Right renal cortex interstitium (tissue), 3 donors: ENCODE measurements around the gene PDE6H. TPM values are rescaled to one million over a fixed set of nuclear protein-coding genes. Genes with fewer than 3 reads are reported as not detected.

ENCODE experiments used
- DNase-seq, 3 donors: peaks; one replicate each; pipeline ENCODE4 v3.0.0-alpha.2; 2013; ENCODE audit warnings: low read depth in 3 of 3, low spot score in 2 of 3
- polyA plus RNA-seq, 3 donors: library from polyadenylated mRNA; unstranded; fragments of 120-200 nt; gene quantifications; one replicate each; pipeline ENCODE4 v1.2.1, GENCODE V29; 2013; ENCODE audit not compliant: insufficient read length in 3 of 3

The PDE6H gene
- polyA plus RNA-seq, 3 donors, result not detected

DNA sequence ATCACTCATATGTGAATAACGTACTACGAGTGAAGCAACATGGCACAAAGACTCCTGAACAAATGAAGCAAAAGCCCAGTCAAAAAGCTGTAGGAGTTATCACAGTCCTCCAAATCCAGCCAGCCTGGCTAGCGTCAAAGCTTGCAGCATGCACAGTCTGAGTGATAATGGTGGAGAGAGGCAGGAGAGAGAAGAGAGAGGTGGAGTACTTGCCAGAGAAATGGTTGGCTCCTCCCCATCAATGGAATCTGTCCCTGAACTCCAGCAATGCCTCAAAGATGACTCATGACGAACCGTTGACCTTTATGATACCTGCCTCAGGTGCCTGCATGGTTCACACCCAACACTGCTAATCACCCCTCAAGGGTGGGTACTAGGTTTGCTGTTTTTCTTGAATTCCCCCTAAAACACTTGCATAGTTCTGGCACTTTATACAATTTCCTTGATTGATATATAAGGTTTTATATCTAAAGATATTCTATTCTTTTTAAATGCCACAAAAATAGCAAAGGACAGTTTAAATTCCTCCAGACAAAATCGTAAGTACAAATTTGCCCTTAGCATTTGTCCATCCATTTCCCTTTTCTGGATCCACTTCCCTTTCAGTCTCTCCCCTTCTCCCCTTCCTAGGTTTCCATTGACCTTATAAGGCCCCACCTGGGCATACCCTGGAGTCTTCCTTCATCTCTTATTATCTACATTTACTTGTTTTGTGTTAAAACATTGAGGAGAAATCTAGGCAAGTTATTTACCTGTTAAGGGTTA lies 21.7 kb upstream of the PDE6H start:
- no peak for DNase-seq

DNA sequence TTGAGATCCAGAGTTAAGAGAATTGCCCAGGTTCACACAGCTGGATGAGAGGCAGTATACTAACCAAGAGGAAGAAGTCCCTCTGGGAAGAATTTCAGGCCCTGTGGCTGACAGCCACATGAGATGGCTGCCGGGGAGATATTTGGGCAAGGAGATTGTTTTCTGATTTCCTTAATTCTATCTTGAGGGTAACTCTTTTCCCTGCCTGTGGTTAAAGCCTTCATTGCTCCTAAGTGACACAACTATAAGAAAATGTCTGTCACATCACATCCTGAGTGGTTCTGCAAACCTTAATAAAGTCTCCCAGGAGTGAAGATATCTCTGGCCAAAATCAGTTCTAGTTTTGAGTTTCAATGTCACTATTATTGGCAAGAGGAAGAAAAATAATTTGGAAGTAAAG lies 21.0 kb upstream of the PDE6H start:
- DNase-seq, result no peak

DNA sequence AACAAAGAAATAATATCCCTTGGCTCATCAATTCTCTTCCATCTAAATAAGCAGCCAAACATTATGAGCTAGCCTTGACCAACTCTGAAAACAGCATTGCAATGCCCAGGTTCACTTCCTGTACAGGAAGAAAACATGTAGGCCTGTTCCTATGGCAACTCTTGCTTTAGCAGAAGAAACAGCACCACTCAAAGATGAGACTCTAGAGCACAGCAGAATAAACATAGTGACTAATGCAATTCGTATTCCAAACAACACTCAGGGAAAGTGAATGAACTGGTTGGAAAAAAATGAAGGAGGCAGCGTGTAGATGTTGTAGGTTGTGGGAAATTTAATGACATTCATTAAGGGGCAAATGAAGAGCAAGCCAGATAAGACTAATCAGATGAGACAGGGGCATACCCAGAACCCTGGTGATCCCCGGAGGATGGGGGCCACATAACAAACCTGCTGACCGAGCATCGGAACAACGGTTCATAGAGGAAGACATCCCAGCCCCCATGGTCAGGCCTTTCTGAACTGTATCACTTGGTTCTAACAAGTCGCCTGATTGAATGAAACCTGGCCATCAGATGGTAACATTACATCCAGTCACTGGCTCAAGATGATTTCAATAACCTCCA lies 20.4 kb upstream of the PDE6H start:
- DNase-seq, result no peak

DNA sequence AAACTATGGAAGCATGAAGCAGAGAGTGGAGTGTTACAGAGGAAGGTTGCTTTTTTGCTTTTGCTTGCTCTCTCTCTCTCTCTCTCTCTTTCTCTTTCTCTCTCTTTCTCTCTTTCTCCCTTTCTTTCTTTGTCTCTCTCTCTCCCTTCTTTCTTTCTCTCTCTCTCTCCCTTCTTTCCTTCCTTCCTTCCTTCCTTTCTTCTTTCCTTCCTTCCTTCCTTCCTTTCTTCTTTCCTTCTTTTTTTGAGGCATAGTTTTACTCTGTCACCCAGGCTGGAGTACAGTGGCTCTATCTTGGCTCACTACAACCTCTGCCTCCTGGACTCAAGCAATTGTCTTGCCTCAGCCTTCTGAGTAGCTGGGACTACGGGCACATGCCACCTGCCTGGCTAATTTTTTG lies 19.1 kb upstream of the PDE6H start:
- no peak for DNase-seq

DNA sequence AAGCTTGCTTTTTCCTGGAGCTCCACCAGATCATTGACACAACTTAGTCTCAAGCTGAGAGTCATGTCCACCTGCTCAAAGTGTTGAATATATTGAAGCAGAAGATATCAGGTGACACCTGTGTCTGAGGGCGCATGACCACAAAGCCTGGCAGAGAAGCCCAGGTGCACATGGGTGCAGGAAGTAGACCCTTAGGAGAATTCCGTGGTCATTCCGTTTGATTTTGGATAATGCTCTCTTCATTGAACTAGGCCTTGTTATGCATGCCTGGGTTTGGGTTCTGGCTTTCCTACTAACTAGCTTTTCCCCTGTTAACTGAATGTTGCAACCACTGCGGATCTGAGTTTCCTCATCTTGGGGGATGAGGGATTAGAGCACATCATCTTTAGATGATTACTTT lies 18.6 kb upstream of the PDE6H start:
- DNase-seq, result no peak

DNA sequence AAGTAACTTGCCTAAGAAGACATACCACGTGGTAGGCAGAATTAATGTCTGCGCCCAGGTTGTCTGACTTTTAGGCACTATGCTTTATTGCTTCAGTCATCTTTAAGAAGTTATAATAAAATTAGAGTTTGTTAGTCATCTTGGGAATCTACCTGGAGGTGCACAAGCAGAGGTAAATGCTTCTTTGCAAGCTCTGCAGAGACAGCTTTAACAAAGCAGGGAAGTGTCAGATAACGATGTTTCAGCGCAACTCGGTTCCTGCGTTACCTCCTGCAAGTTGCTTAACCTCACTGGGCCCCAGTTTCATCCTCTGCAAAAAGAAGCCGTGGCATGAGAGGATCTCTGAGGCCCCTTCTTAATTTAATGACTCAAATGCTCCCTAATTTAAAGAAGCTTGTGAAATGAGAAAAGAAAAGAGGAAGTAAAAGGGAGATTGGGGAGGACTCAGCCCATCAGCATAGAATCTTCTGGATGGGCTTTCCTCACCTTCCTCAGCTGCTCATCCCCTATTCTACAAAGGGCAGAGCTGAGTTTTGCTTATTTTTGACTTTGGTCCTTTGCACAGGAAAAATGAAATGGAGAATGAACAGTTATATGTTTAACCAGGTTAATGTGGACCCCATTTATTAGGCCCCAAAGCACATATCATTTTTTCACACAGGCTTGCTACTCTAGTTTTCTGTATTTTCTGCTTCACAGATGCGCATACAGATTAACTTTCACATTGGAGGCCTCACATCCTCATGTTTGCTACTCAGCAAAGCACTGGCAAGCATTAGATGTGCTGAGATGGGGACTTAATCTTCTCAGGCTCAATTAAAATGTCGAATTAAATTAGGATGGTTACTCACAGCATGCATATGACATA lies 16.6 kb upstream of the PDE6H start:
- no peak for DNase-seq

DNA sequence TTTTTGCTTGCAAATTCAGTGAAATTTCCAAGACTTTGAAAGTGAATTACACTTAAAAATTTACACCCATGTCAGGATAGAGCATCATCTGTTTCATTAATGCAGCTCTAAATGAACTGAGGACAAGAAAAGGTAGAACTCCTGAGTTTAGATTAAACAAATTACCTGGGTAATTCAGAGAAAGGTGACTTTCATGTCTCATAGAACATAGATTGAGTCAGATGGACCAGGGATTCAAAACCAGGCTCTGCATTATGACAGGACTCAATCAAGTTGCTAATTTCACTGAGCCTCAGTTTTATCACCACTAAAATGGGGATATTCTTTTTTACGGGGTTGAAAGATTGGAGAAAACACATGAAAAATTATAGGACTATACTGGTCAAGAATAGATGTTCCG lies 15.9 kb upstream of the PDE6H start:
- no peak for DNase-seq

DNA sequence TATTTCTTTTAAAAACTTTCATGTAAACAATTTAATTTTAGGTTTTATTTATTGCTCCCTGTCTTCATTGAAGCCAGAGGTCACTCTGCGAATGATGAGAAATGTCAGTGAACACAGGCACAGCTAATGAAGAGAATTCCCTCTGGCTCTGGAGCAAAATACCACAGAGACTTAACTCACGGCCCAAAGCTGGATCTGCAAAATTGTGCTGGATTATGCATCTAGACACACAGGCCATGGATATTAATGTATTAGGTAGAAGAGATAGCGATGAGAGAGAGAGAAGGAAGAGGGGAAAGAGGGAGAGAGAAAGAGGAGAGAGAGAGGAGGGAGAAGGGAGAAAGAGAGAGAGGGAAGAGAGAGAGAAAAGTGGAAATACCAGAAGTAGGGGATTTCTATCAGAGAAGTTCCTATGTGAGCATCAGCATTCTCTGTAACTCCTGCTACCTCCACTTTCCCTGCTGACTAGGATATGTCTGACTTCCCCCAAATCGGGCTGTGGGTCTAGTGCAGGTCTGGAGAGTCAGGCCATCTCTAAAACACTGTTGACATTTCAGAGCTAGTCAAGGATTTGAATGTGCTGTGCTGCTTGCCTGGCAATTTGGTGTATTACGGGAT lies 15.2 kb upstream of the PDE6H start:
- no peak for DNase-seq

DNA sequence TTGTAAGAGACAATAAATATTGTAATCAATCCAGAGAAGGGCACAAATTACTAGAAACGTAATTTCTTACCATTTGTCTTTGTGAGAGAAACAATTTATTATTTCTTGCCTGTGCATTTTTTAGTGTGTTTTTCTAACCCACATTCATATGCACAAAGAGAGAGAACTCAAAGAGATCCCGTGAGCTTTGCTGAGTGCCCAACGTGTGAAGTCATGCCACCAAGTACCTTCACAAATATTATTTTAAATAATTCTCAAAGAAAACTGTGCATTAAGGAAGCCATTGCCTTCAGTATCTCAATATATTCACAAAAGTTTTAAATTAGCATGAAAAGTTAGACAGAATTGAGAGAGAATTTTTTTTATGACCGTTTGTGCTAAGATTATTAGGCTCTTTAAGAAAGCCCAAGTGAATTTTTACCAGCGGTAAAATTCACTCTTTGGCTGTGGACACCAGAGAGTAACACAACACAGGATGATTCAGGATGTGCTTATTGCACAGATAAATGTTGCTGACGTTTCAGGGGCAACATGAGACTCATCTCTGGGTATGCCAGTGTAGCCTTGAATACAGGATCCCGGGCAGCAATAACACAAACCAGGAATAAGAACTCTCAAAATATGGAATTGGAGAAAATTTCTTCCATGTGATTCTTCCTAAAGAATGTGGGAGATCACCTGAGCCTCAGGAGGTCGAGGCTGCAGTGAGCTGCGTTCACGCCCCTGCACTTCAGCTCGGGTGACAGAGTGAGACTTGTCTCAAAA lies 14.3 kb upstream of the PDE6H start:
- no peak for DNase-seq

DNA sequence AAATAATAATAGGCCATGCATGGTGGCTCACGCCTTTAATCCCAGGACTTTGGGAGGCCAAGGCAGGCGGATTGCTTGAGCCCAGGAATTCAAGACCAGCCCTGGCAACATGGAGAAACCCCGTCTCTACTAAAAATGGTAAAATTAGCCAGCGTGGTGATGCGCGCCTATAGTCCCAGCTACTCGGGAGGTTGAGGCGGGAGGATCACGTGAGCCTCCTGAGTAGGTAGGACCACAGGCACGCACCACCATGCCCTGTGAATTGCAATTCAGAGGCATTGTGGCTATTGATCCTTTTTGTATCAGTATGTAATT lies 13.8 kb upstream of the PDE6H start:
- DNase-seq, result no peak

DNA sequence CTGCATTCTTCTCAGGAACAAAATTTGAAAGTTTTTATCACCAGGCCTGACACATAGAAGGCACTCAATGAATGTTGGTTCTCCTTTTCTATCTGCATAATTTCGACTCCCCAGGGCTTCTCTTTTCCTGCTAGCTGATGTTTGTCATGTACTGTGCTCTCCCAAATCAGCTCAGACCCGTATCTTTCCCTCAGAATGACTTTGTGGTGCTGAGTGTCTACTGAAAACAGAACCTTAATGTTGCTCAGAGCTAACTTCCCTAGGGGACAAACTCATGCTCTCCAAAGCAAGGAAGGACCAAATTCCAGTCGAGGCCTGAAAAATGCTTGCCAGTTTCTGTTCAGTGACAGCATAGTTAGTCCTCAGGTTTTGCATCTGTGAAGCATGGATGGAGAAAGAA lies 13.4 kb upstream of the PDE6H start:
- DNase-seq, result no peak

DNA sequence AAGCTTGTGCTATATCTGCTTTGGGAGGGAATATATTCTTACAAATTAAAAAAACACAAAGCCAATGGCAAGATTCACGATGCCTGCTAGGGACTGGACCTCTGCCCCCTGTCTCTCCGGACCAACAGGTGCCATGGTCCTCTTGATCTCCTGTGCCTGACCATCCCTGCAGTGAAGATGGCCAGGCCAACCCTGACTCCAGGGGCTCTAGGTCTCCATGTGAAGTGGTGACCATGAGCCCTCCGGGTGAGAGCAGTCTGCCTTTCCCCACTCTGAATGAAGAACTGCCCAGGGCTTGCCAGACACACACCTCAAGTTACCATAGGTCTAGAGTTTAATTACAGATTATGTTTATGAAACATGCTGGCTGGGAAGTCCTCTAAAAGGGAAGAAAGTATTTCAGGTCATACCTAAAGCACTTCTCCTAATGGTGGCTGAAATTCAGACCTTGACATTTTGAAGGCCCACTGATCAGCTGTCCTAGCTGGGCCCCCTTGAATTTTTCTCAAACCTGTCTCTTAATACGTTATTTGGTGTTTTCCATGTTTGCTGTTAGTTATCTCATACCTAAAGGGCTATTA lies 12.8 kb upstream of the PDE6H start:
- no peak for DNase-seq

DNA sequence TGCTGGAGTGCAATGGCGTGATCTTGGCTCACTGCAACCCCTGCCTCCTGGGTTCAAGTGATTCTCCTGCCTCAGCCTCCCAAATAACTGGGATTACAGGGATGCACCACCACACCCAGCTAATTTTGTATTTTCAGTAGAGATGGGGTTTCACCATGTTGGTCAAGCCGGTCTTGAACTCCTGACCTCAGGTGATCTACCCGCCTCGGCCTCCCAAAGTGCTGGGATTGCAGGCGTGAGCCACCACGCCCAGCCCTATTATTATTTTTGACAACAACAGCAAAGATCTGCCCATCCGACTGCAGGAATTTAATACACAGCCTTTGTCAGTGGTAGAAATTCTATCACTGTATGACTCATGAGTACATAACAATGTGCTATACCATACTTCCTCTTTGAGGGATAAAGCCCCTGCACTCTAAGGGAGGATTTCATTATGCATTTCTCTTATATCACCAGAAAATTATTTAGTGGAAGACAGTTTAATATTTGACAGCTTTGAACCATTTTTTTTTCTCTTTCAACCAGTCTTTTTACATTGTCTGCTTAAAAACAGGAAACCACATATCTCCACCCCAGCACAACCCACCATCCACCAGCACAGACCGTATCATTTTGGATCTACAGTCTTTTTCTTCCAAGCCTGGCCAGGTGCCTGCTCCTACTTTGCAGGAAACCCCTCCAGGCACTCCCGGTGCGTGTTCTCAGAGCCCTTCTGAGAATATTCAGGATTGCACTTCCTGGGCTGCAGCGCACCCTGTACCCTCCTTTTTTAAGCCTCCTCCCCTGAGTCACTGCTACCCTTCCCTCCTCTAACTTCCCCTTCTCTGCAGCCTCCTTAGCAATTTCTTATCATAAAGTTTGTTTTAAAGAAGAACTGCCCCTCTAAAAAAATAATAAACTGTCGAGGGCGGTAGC lies 12.0 kb upstream of the PDE6H start:
- no peak for DNase-seq

DNA sequence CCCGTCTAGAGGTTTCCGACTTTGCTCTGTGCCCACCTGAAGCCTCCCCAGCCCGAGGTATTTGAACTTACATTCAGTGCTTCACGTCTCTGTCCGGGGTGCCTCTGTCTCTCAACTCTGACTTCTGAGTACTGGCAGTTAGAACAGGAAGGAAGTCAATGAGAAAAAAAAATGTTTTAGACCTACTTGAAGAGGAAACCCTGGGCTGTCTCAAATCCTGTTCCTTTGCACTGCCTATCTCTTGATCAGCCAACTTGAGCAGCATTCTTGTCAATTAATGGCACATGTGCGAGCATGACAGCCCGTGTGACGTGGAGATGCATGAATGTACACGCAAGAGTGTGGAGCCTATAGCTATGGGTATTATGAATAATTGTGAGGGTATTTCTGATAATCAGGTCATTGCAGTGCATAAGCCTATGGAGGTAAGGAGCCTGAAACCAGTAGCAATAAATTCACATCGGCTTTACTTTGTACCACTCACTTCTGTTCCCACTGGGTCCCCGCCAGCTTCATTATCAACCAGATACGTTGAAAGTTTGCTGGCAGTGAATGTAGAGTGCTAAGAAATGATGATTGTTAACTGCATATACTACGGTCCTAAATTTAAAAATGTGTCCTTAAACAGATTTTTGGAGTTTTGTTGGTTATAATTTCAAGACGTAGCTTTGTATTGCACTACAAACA lies 11.2 kb upstream of the PDE6H start, which contains the start of gene ARHGDIB:
TSS of gene ARHGDIB (minus strand) at position 136 of the 687 bp plus-strand sequence. CDS start 10,889 bp downstream, outside the sequence.
- no peak for DNase-seq

DNA sequence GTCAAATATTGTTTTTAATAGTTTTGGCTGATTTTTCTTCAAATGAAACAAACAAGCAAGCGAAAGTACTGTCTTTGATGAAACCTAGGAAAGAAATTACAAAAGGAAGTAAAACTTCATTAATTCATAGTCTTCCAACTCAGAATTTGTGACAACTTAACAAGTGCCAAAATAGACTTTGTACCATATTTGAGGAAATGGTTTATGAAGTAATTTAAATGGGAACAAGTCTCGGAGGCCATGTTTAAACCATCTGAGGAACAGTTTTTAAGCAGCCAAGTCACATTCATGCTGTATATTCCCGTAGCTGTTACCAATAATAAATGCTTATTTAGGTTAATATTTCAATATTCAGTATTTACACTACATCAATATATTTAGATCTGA lies 10.7 kb upstream of the PDE6H start:
- DNase-seq, result no peak

DNA sequence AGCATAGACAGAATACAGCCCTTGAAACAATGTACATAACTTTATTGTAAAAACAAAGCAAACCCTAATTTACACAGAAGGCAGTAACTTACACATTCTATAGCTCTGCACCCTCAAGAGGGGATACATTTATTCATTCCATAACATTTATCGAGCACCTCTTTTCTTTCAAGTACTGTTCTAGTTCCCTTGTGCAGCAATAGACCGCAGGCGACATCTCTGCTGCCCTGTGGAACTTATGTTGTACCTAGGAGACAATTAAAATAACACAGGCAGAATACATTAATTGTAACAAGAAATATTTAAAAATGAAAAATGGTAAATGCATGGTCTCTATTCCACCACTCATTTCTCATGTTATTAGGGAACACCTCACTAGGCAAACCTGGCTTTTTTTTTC lies 10.0 kb upstream of the PDE6H start:
- no peak for DNase-seq

DNA sequence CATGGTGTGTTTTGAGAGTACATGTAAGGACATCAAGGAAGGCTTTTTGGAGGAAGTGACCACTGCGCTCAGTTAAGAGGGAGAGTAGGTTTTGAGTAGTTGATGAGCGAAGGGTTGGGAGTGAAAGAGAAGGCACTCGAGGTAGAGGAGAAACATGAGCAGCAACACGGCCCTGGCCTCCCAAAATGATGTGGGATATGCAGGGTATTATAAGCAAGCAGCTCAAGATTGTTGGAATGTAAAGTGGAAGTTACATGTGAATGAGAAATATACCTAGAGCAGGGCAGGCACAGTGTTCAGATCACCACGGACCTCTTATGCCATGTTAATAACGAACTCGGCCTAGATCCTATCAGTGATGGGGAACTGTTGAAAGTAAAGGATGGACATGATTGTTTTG lies 9.3 kb upstream of the PDE6H start:
- DNase-seq, result no peak

DNA sequence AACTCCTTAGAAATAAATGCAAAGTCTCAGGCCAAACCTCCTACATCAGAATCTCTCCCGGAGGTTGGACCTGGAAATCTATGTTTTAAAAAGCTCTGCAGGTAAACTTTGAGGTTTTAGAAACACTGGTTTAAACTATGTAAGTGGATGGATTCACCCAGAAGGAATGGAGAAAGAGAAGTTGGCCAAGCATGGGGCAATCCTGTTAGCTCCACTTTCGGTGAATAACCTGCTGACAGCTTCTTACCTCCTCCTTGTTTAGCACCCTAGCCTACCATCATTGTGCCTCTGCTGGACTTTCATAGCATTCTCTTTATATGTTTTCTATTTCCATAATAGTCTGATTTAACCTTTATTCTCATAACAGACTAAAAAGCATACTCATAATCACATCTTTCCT lies 8.4 kb upstream of the PDE6H start:
- no peak for DNase-seq

DNA sequence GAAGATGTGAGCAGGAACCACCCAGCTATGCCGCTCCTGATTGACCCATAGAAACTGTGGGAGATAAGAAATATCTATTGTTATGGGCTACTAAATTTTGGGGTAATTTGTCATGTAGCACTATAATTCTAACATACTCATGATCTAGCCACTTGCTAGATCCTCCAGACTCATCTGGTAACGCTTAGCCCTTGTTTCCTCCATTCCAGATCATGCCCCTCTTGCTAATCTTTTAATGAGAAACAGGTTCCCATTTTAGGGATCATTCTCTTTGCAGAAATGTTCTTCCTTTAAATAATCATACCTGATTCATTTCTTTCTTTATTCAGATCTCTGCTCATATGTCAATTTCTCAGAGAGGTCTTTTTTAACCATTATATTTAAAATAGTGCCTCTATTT lies 7.6 kb upstream of the PDE6H start:
- no peak for DNase-seq
